ENCODE measurements around the gene KLF14.

- TF ChIP-seq HMG20A (CRISPR knock-in tag; IDR thresholded peaks at IDR 0.05; ENCODE audit: borderline replicate concordance) (no peak), ZNF274 (CRISPR knock-in tag; IDR thresholded peaks at IDR 0.05) (no peak), ZFP90 (CRISPR knock-in tag; IDR thresholded peaks at IDR 0.05; ENCODE audit: borderline replicate concordance) (no peak), KLF16 (CRISPR knock-in tag; IDR thresholded peaks at IDR 0.05) (no peak), ZNF367 (CRISPR knock-in tag; IDR thresholded peaks at IDR 0.05; ENCODE audit: borderline replicate concordance) (no peak), GABPA (IDR thresholded peaks at IDR 0.05; ENCODE audit: low read depth, low read length) (no peak), GABPA (CRISPR knock-in tag; IDR thresholded peaks at IDR 0.05; ENCODE audit: low read depth) (no peak), MAFK (conservative IDR thresholded peaks at IDR 0.05 in 1 of 2, IDR thresholded peaks at IDR 0.05 in 1 of 2; ENCODE audit: low read length in 2 of 2) (no peak), POLR2A (IDR thresholded peaks at IDR 0.05; ENCODE audit: insufficient read depth in 1 of 2, low read depth in 2 of 2, low read length in 2 of 2) (no peak)
Observed at GRCh38 chr7:130732980-130733930, 752 bp downstream of the KLF14 start.
